Stimulated activated naive CD4-positive, alpha-beta T cell treated with Interleukin-2 at 50 U/mL for 16 hours (primary cell): Measurements from ENCODE around the gene MTPN.

Experiments
- DNase-seq: peaks from one replicate; lab custom pipeline; 2025; lab: John Stamatoyannopoulos, UW

MTPN gene

DNA sequence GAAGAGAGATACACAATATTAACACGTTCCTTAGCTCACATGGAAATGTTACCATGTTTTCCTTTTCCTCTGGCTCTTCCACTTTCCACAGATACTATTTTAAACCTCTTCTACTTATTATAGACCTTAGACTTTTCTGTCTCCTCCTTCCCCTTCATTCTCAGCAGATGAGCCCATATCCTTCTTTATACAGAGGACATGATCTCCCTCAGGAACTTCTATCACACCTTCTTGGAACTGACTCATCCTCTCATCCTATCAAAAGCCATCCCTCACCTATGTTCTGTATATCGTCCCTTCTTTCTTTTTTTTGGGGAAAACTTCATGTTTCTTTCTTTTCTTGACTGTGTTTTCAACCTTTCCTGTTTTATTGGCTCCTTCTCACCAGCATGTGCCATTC lies 20.8 kb downstream of the MTPN start:
- no peak for DNase-seq

- no peak for DNase-seq
Measured at GRCh38 chr7:135950972-135951371, 26.2 kb downstream of the MTPN start.

GRCh38 chr7:135950429-135950828 lies 26.7 kb downstream of the MTPN start:
- no peak for DNase-seq

GRCh38 chr7:135946289-135947055 lies 30.7 kb downstream of the MTPN start:
- DNase-seq: no peak

DNA sequence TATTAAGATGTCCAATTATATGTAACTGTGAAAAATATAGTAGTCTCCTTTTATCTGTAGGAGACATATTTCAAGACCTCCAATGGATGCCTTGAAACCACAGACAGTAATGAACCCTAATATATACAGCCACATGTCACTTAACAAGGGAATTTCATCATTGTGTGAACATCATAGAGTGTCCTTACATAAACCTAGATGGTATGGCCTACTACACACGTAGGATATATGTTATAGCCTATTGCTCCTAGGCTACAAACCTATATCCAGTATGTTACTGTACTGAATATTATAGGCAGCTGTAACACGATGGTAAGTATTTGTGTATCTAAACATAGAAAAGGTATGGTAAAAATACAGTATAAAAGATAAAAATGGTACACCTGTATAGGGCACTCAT lies 32.4 kb downstream of the MTPN start:
- no peak for DNase-seq

GRCh38 chr7:135943134-135943879 lies 33.9 kb downstream of the MTPN start:
- no peak for DNase-seq

DNA sequence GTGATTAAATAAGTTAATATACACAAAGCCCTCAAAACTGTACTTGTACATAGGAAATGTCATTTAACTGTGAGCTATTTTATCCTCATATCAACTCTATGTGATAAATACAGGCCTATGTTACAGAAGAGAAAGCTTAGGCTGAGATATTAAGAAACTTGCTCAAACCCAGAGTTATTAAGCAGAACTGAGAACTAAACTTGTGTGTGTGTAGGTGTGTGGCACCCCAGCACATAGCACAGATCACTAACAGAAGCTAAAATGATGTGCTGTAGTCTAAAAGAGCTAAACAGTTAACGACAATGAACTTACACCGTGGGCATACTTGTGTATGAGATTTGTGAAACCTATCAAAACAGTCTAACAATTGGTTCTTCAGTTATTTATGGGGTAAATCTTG lies 34.5 kb downstream of the MTPN start:
- no peak for DNase-seq

DNA sequence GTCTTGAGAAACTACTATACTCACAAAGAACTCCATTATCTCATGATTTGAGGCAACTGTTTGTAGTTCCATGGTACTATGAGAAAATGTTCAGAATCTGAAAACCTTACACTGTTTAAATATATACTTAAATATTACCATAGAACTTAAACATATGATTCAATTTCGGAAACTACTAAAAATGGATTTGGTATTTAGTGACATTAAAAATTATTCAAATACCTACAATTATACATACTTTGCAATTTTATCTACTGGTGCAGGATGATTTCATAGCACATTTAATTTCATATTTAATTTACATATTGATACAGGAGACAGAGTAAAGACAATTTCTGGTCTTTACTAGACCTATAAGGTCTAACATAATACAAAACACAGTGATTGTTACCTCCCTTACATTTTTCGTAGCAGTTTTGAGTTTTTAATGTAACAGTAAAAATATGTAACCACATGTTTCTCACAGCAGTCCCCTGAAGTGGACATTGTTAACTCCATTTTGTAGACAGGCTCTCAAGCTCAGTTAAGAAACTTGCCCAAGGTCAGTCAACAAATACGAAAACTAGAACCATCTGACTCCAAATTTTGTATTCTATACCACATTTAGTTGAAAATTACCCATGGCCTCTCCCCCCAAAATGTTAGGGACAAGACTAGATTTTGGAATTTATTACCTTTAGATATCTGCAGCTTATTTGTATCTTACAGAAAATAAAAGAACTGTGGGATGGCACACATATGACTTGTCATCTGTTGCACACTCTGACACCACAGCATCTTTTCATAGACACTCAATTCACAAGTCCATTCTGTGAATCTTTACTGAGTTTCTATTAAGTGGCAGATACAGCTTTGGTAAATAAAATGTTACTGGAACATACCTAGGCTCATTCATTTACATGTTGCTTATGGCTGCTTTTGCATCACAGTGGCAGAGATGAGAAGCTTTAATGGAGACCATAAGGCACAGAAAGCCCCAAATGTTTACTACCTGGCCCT lies 36.8 kb downstream of the MTPN start:
- no peak for DNase-seq

- DNase-seq: no peak
Measured at GRCh38 chr7:135939261-135939812, 37.8 kb downstream of the MTPN start.

- DNase-seq: no peak
Measured at GRCh38 chr7:135938563-135938962, 38.6 kb downstream of the MTPN start.

- DNase-seq: no peak
Measured at GRCh38 chr7:135938086-135938485, 39.1 kb downstream of the MTPN start.

DNA sequence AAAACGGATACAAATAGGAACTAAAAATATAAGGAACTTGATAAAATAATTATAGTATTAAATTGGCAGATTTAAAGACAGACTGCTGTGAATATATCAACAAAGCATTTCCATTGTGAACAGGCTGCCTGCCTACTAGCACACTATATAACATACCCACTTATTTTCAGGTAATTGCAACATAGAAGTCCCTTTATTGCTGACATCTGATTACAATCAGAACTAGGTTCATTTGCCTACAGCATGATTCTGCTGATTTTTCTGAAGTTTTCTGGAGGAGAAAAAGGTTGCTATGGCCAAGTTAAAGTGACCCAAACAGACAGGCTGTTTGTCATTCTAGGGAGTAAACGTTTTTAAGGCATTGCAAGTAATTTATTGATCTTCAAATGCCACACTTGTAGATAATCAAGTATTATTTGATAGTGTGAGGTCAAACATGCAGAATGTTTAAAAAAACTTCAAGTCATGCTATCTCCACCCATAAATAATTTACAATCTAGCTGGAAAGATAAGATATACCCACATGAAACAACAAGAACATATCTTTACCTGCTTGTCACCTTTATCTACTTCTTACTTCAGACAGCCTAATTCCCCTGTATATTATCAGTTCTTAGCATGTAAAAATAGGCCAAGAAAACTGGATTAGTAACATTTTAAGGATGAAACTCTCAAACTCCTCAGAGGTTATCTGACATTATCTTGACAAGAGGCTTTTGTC lies 40.5 kb downstream of the MTPN start:
- no peak for DNase-seq

DNA sequence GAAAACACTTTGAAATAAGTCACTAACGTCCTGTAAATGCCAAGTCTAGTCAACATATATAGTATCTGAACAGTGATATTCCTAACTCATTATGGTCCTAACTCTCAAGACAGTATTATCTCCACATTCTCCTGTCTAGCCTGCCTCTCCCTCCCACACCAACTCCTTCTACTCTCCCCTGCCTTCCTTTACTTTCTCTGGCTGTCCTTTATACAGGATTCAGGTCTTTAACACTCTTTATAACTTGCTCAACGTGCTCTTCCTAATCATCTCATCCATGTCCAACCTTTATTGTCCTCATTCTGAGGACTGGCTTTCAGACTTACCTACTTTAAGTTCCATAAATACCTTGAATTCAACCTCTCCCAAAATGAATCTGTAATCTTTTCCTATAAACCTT lies 42.5 kb downstream of the MTPN start:
- no peak for DNase-seq

- DNase-seq: no peak
Measured at GRCh38 chr7:135933509-135934188, 43.5 kb downstream of the MTPN start.

DNA sequence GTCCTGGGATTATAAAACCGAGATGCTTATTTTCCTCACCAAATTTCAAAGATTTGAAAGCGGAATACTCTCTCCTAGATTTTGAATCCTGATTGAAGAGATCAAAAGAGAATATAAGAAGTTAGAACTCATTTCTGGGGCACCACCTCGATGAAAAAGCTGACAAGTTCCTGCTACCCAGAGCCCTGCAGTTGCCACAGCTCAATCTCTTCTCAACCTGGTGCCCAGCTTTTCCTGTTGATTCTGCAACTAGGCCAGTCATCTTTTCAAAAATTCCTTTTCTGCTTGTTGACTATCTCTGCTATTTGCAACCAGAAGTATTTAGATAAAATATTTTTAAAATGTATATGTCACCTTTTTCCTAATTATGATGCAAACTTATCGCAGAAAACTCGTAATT lies 45.0 kb downstream of the MTPN start:
- DNase-seq: no peak

DNA sequence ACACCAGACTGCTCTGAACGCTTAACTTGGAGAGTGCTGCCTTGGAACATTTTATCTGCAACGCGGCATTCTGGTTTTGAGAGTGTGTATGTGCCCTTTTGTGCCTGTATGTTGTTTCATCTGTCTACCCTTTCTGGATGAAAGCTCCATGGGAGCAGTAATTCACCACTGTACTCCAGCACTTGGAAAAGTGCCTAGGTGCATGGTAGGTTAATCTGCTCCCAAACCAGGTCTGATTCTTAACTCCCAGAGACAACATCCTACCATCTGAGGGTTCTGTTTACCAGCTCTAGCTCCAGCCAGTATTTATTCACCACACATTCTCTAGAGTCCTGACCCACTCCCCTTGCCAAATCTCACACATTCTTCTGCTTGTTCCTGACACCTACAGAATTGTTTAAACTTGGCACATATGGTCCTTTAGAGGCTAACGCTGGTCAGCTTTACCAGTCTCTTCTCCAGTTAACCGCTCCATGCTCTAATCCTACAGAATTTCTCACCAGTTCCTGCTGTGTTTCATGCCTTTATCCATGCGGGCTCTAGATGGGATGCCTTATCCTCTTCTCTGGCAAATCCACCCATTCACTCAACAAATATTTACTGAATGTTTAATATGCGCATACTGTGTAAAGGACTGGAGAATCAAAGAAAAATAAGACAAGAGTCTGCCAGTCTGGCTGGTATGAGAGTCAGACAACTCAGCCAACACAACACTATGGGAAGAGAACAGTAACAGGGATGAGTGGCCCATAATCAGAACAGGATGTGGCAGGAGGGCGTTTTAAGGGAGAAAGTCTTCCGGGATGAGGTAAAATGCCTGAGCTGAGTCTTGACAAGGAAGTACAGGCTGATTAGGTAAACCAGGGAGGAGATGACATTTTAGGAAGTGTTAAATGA lies 46.3 kb downstream of the MTPN start:
- no peak for DNase-seq

DNA sequence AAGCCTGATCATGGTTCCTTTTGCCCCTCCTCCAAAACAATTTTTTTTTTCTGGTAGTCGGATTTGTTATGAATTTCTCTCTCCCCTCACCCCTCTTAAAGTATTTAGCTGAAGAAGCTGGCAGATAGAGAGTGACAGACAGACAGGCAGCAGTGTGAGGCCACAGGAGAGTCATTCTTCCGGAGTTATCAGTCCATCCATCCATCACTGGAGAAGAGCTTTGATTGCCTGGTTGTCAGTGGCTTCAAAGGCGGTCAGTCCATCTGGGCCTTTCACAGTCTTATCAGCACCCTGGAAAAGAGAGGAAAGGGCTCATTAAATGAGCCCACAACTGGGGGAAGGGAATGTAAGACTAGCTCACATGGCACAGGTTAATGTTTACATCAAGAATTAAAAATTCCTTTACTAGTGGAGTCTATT lies 47.4 kb downstream of the MTPN start:
- no peak for DNase-seq

- DNase-seq: no peak
Measured at GRCh38 chr7:135929249-135929648, 47.9 kb downstream of the MTPN start.

- DNase-seq: no peak
Measured at GRCh38 chr7:135928136-135928535, 49.0 kb downstream of the MTPN start.

DNA sequence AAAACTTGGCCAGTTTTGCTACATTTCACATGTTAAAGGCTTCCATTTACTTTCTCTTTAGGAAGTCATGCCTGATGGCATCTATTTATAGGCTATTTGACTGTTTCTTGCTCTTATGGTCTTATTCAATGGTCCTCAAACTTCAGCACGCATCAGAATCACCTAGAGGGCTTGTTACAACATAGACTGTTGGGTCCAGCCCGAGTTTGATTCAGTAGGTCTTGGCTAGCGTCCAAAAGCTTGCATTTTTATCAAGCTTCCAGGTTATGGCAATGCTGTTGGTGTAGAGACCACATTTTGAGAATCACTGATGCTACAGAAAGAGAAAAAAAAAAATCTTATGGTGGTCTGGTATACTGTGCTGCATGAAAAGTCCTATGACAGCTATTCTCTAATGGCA lies 51.9 kb downstream of the MTPN start:
- DNase-seq: no peak
